Esophagus squamous epithelium (tissue), 5 donors: Measurements from ENCODE around the gene GPRC5B. TPM values are rescaled to one million over a fixed set of nuclear protein-coding genes. Genes with fewer than 3 reads are reported as not detected.

Experiments
- DNase-seq: peaks from one replicate; lab custom pipeline; 2025; lab: John Stamatoyannopoulos, UW
- H3K27ac ChIP-seq, 4 donors: fragments of 200-600 bp; sonication (generic); one replicate each; pipeline ENCODE4 v1.5.1; 2016 to 2019; ENCODE audit warnings: mild to moderate bottlenecking in 1 of 4
- H3K27me3 ChIP-seq, 4 donors: fragments of 200-600 bp; sonication (generic); 1 replicate in 3 of 4; 2 replicates in 1 of 4; pipeline versions ENCODE4 v1.5.1 to v1.6.0; 2017 to 2021; ENCODE audit warnings: antibody characterized with exemption in 1 of 4
- H3K36me3 ChIP-seq, 3 donors: fragments of 200-600 bp; sonication (generic); one replicate each; pipeline ENCODE4 v1.5.1; 2016 to 2019
- H3K4me1 ChIP-seq, 3 donors: fragments of 200-600 bp; sonication (generic); one replicate each; pipeline ENCODE4 v1.5.1; 2017 to 2019
- H3K4me3 ChIP-seq, 4 donors: fragments of 200-600 bp; sonication (generic); 1 replicate in 3 of 4; 2 replicates in 1 of 4; pipeline ENCODE4 v1.5.1; 2016 to 2019; ENCODE audit warnings: mild to moderate bottlenecking in 2 of 4, moderate library complexity in 1 of 4
- H3K9me3 ChIP-seq, 3 donors: fragments of 200-600 bp; sonication (generic); one replicate each; pipeline ENCODE4 v1.5.1; 2016 to 2019
- POLR2A ChIP-seq, 4 donors: fragments of 450-650 bp; IDR thresholded peaks; one replicate each; pipeline ENCODE4 v1.6.1; 2017; ENCODE audit warnings: antibody characterized with exemption in 4 of 4, mild to moderate bottlenecking in 4 of 4, moderate library complexity in 3 of 4
- WGBS, 2 donors: methylation state at CpG; one replicate each; pipeline ENCODE4 v1.1.5; 2018; 5-methylcytosine and 5-hydroxymethylcytosine counted together
- intact Hi-C: fragments of 100-400 bp; cut with DNase I; formaldehyde crosslinking; loops from one replicate; pipeline ENCODE4 v1.15.0; 2022
- total RNA-seq, 4 donors: library from RNA; depleted of rRNA; stranded (reverse); fragments of >200 nt; gene quantifications; one replicate each; pipeline ENCODE4 v1.1.0, GENCODE V29; 2016
- TF ChIP-seq, protein P1 (sequence below), 6 experiments: fragments of 450-650 bp in 4 of 6; fragments of 200-600 bp in 2 of 6; sonication (generic) in 2 of 6; IDR thresholded peaks; one replicate each; pipeline ENCODE4 v1.5.1; 2016 to 2019; ENCODE audit warnings: antibody characterized with exemption in 6 of 6, mild to moderate bottlenecking in 4 of 6, moderate library complexity in 4 of 6
- donor health status: DM: yes; HTN: yes; CAD: no.

GPRC5B gene
- total RNA-seq, 4 donors from 2014 or later, result 1.9 to 26.1 (median 8.4) TPM

DNA sequence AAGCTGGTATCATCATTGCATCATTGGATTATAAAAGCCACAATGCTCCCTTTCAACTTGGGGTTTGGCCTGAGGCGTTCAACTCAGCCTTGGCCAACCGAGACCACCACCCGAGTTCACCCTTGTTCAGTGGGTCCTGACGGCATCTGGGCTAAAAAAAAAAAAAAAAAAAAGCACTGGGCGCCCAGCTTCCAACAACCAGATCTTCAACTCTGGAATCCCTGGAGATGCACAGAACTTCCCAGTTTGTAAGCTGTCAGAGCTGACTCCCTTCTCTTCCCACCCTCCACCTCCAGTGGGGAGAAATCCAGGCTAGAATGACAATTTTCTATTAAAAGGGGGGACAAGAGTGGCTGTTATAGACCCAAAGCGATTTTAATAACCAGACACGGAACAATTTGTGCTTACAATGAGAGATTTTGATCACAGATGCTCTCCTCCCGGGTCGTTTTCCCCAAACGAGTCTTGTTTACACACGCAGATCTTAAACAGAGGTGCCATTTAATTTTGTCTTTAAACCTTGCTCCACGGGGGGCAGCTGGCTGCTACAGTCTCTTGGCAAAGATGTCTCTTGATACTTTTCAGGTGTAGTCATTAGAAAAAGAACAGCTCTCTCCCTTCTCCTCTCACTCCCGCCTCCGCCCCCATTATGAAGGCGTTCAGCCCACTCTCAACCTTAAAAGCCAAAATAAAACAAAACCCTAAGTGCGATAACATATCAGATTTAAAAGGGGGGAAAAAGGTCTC is 26.9 kb downstream of the GPRC5B start:
- DNase-seq, result no peak
- H3K36me3 ChIP-seq, result peaks cover 0 to 39% (median 0%) of the 10 kb centered on the region in 3 donors

DNA sequence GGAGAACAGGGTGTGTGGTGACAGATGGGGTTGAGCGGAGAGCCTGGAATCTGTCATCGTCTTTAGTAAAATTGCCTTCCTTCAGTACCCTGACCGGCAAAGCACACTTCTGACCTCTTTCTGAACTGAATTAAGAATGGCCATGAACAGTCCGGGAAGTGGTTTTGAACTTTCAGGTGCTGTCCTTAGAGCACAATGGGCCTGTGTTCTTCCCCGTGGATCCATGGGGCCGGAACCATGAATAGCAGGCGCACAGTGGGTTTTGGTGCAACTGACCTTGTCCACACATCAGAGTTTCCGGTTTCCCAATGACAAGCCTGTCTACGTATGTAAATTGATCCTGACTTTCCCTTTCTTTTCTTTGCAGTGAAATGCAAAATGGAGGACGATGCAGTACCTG is 28.5 kb downstream of the GPRC5B start:
- TF ChIP-seq POLR2A (IDR thresholded peaks at IDR 0.05), result no peak
- TF ChIP-seq, protein P1, sequence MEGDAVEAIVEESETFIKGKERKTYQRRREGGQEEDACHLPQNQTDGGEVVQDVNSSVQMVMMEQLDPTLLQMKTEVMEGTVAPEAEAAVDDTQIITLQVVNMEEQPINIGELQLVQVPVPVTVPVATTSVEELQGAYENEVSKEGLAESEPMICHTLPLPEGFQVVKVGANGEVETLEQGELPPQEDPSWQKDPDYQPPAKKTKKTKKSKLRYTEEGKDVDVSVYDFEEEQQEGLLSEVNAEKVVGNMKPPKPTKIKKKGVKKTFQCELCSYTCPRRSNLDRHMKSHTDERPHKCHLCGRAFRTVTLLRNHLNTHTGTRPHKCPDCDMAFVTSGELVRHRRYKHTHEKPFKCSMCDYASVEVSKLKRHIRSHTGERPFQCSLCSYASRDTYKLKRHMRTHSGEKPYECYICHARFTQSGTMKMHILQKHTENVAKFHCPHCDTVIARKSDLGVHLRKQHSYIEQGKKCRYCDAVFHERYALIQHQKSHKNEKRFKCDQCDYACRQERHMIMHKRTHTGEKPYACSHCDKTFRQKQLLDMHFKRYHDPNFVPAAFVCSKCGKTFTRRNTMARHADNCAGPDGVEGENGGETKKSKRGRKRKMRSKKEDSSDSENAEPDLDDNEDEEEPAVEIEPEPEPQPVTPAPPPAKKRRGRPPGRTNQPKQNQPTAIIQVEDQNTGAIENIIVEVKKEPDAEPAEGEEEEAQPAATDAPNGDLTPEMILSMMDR (IDR thresholded peaks at IDR 0.05), result no peak
- Histone ChIP-seq H3K4me3 (no peak overlapping the region), H3K4me1 (peaks cover 0 to 18% (median 0%) of the 10 kb centered on the region in 3 donors), H3K36me3 (peaks cover 0 to 29% (median 0%) of the 10 kb centered on the region in 3 donors), H3K27me3 (no peaks in the 10 kb centered on the region), H3K27ac (no peak overlapping the region), H3K9me3 (no peaks in the 10 kb centered on the region)
- 83 to 97% methylated on average over 9 to 10 of the region's 10 CpGs for WGBS, 2 donors
- intact Hi-C loops, result no loop called here
- DNase-seq, result no peak

More for the DNA sequence above, 26.9 kb downstream of the GPRC5B start:
- 80 to 85% methylated on average over 16 of the region's 16 CpGs for WGBS, 2 donors
- Histone ChIP-seq H3K4me1 (peaks cover 0 to 23% (median 0%) of the 10 kb centered on the region in 3 donors), H3K9me3 (no peaks in the 10 kb centered on the region), H3K4me3 (no peak overlapping the region), H3K27ac (no peak overlapping the region), H3K27me3 (no peaks in the 10 kb centered on the region)
- intact Hi-C loops, result no loop called here
- TF ChIP-seq POLR2A (IDR thresholded peaks at IDR 0.05), result no peak
- TF ChIP-seq, protein P1 (IDR thresholded peaks at IDR 0.05), result no peak

DNA sequence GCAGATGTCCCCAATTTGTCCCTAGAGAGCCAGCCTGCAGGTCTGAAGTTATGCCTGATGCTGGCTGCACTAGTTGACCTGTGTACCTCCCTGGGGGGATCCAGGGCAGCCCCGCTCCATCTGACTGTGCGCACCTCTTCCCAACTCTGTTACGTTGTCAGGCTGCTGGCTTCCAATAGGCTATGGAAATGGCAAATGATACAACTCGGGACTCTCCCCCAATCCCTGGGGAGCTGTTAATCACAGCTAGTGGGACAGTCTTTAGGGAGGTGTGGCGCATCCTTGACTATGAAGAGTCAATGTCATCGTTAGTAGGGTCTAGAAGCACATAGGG is 30.1 kb downstream of the GPRC5B start:
- 72 to 91% methylated on average over 2 to 5 of the region's 6 CpGs for WGBS, 2 donors
- no peaks in the 10 kb centered on the region for H3K27me3 ChIP-seq
- TF ChIP-seq, protein P1 (IDR thresholded peaks at IDR 0.05), result no peak
- no peak for TF ChIP-seq POLR2A (IDR thresholded peaks at IDR 0.05)
- H3K9me3 ChIP-seq, result no peaks in the 10 kb centered on the region
- intact Hi-C loops, result no loop called here
- H3K36me3 ChIP-seq, result peaks cover 0 to 18% (median 0%) of the 10 kb centered on the region in 3 donors
- H3K4me1 ChIP-seq, result peaks cover 0 to 4% (median 0%) of the 10 kb centered on the region in 3 donors
- H3K27ac ChIP-seq, result no peak overlapping the region
- no peak for DNase-seq
- no peak overlapping the region for H3K4me3 ChIP-seq

DNA sequence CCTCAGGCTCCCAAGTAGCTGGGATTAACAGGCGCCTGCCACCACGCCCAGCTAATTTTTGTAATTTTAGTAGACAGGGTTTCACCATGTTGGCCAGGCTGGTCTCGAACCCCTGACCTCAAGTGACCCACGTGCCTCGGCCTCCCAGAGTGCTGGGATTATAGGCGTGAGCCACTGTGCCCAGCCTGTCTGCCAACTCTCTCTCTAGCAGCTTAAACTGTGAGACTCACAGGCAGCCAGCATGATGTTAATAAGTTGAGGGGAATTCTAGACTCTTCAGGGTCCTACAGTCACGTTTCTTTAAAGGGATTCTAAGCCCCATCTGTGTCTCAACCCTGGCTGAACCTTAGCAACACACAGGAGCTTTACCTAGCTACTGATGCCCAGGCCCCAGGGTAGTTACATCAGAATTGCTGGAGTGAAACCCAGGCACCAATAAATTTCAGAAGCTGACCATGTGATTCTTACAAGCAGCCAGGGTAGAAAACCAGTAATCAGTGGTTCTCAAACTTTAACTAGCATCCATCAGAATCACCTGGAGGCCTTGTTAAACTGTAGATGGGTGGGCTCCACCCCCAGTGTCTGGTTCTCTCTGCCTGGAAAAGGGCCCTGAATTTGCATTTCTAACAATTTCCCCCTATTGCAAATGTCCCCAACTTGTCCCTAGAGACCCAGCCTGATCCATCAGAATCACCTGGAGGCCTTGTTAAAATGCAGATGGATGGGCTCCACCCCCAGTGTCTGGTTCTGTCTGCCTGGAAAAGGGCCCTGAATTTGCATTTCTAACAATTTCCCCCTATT is 30.7 kb downstream of the GPRC5B start:
- Histone ChIP-seq H3K36me3 (peaks cover 0 to 13% (median 0%) of the 10 kb centered on the region in 3 donors), H3K4me3 (no peak overlapping the region), H3K27ac (no peak overlapping the region), H3K4me1 (peaks cover 0 to 4% (median 0%) of the 10 kb centered on the region in 3 donors), H3K27me3 (no peaks in the 10 kb centered on the region), H3K9me3 (no peaks in the 10 kb centered on the region)
- no peak for DNase-seq
- WGBS, 2 donors, result 51 to 54% methylated on average over 6 to 7 of the region's 7 CpGs
- intact Hi-C loops, result no loop called here
- TF ChIP-seq, protein P1 (IDR thresholded peaks at IDR 0.05), result no peak
- no peak for TF ChIP-seq POLR2A (IDR thresholded peaks at IDR 0.05)
